SK-N-SH (cell line): ENCODE measurements around the gene DAGLB. TPM values are rescaled to one million over a fixed set of nuclear protein-coding genes. Genes with fewer than 3 reads are reported as not detected.

Source experiments
- CTCF ChIA-PET: fragments of 300-600, 350-600 bp; formaldehyde crosslinking; extraction: SDS; loops from one replicate; lab custom pipeline; 2021; lab: Yijun Ruan, JAX
- POLR2A ChIA-PET: fragments of 350-600 bp; sonication (Branson Sonifier 250); formaldehyde crosslinking; extraction: SDS; loops from one replicate; lab custom pipeline; 2020; ENCODE audit warnings: antibody characterized with exemption, inconsistent platforms; lab: Yijun Ruan, JAX
- DNase-seq: peaks from one replicate; pipeline ENCODE4 v3.0.0; 2012
- H2AFZ ChIP-seq: fragments of 200-600 bp; sonication (generic); 2 replicates; pipeline ENCODE4 v1.8.1; 2016; ENCODE audit warnings: antibody characterized with exemption, mild to moderate bottlenecking, low read depth
- H3F3A ChIP-seq: fragments of 200-600 bp; sonication (generic); replicated peaks from 2 replicates; pipeline ENCODE3; 2016; ENCODE audit warnings: antibody characterized with exemption, mild to moderate bottlenecking; ENCODE audit not compliant: insufficient read depth
- H3K27ac ChIP-seq, 2 experiments: fragments of 200-500 bp in 1 of 2; fragments of 200-600 bp in 1 of 2; sonication (Bioruptor generic) in 1 of 2; sonication (generic), shearing (Covaris generic) in 1 of 2; 2 replicates each; pipeline versions ENCODE4 v1.5.1 to v1.6.1; 2014 to 2016; ENCODE audit warnings: low read depth in 2 of 2, inconsistent platforms in 1 of 2, low read length in 1 of 2, mild to moderate bottlenecking in 1 of 2, mixed read lengths in 1 of 2
- H3K27me3 ChIP-seq: fragments of 200-600 bp; sonication (generic), shearing (Covaris generic); 2 replicates; pipeline ENCODE4 v1.6.1; 2016; ENCODE audit warnings: mixed run types; ENCODE audit not compliant: insufficient read depth
- H3K36me3 ChIP-seq, 2 experiments: fragments of 200-500 bp in 1 of 2; fragments of 200-600 bp in 1 of 2; sonication (Bioruptor generic) in 1 of 2; sonication (generic) in 1 of 2; replicated peaks in 1 of 2; 2 replicates each; pipeline versions ENCODE3 to v1.5.1; 2014 to 2016; ENCODE audit warnings: low read length in 1 of 2, mild to moderate bottlenecking in 1 of 2; ENCODE audit not compliant: insufficient read depth in 2 of 2, control insufficient read depth in 1 of 2
- H3K4me1 ChIP-seq, 2 experiments: fragments of 200-500 bp in 1 of 2; fragments of 200-600 bp in 1 of 2; sonication (Bioruptor generic) in 1 of 2; sonication (generic), shearing (Covaris generic) in 1 of 2; 2 replicates each; pipeline versions ENCODE4 v1.5.1 to v1.6.1; 2014 to 2016; ENCODE audit warnings: low read depth in 1 of 2, low read length in 1 of 2, mixed run types in 1 of 2; ENCODE audit not compliant: insufficient read depth in 2 of 2, control insufficient read depth in 1 of 2
- H3K4me2 ChIP-seq: fragments of 200-600 bp; sonication (generic), shearing (Covaris generic); 2 replicates; pipeline ENCODE4 v1.6.1; 2017; ENCODE audit warnings: mixed run types
- H3K4me3 ChIP-seq, 2 experiments: fragments of 200-500 bp in 1 of 2; fragments of 200-600 bp in 1 of 2; sonication (Bioruptor generic) in 1 of 2; sonication (generic), shearing (Covaris generic) in 1 of 2; 2 replicates each; pipeline versions ENCODE4 v1.5.1 to v1.8.1; 2014 to 2016; ENCODE audit warnings: low read depth in 2 of 2, inconsistent platforms in 1 of 2, low read length in 1 of 2, mild to moderate bottlenecking in 1 of 2, mixed read lengths in 1 of 2, moderate library complexity in 1 of 2
- H3K79me2 ChIP-seq: fragments of 200-600 bp; sonication (generic); 2 replicates; pipeline ENCODE4 v1.8.1; 2017; ENCODE audit warnings: mild to moderate bottlenecking; ENCODE audit not compliant: insufficient read depth
- H3K9ac ChIP-seq: fragments of 200-600 bp; sonication (generic); 2 replicates; pipeline ENCODE4 v1.6.1; 2017; ENCODE audit warnings: mixed run types
- H3K9me2 ChIP-seq: fragments of 200-600 bp; sonication (generic); 2 replicates; pipeline ENCODE4 v1.6.1; 2017; ENCODE audit warnings: mixed run types
- H3K9me3 ChIP-seq: fragments of 200-600 bp; sonication (generic); 2 replicates; pipeline ENCODE4 v1.6.1; 2017; ENCODE audit warnings: mixed run types, mild to moderate bottlenecking, moderate library complexity
- H4K20me1 ChIP-seq: fragments of 200-600 bp; sonication (generic); 2 replicates; pipeline ENCODE4 v1.6.1; 2017; ENCODE audit warnings: mild to moderate bottlenecking, mixed run types; ENCODE audit not compliant: insufficient read depth
- CHD2 ChIP-seq: fragments of 150-350 bp; IDR thresholded peaks from 2 replicates; pipeline ENCODE4 v1.6.1; 2018; ENCODE audit warnings: low read length; ENCODE audit not compliant: partially characterized antibody
- EZH2phosphoT487 ChIP-seq: fragments of 200-600 bp; sonication (generic); IDR thresholded peaks from 2 replicates; pipeline ENCODE4 v1.6.1; 2017; ENCODE audit warnings: low read depth, mixed run types, mild to moderate bottlenecking, antibody characterized with exemption, moderate library complexity, borderline replicate concordance
- FOXM1 ChIP-seq: IDR thresholded peaks from 2 replicates; pipeline ENCODE4 v1.4.0; 2012; ENCODE audit warnings: low read depth, mild to moderate bottlenecking
- GABPA ChIP-seq: IDR thresholded peaks from 2 replicates; pipeline ENCODE4 v1.4.0; 2012; ENCODE audit warnings: low read depth, mild to moderate bottlenecking
- IRF3 ChIP-seq: fragments of 150-350 bp; IDR thresholded peaks from 2 replicates; pipeline ENCODE4 v1.6.1; 2016; ENCODE audit warnings: mild to moderate bottlenecking, low read depth, low read length
- MEF2A ChIP-seq: IDR thresholded peaks from 2 replicates; pipeline ENCODE4 v1.4.0; 2012; ENCODE audit warnings: low read depth, borderline replicate concordance
- NFIC ChIP-seq: IDR thresholded peaks from 2 replicates; pipeline ENCODE4 v1.4.0; 2012; ENCODE audit warnings: borderline replicate concordance
- PBX3 ChIP-seq: IDR thresholded peaks from 2 replicates; pipeline ENCODE4; 2012
- POLR2AphosphoS5 ChIP-seq: IDR thresholded peaks from 2 replicates; pipeline ENCODE4 v1.6.1; 2012; ENCODE audit warnings: low read depth, low read length
- RAD21 ChIP-seq: IDR thresholded peaks from 2 replicates; pipeline ENCODE4 v1.6.1; 2012; ENCODE audit warnings: mild to moderate bottlenecking, low read length
- REST ChIP-seq: IDR thresholded peaks from 2 replicates; pipeline ENCODE4 v1.6.1; 2012; ENCODE audit warnings: mild to moderate bottlenecking, low read depth, low read length, moderate library complexity
- RFX5 ChIP-seq: IDR thresholded peaks from 2 replicates; pipeline ENCODE4 v1.6.1; 2012; ENCODE audit warnings: mild to moderate bottlenecking, improper control_type of control experiment, low read length
- SIN3A ChIP-seq: IDR thresholded peaks from 2 replicates; pipeline ENCODE4 v1.6.1; 2012; ENCODE audit warnings: low read depth, mild to moderate bottlenecking, low read length, moderate library complexity, borderline replicate concordance
- SMC3 ChIP-seq: IDR thresholded peaks from 2 replicates; pipeline ENCODE4 v1.6.1; 2012; ENCODE audit warnings: low read depth, low read length, improper control_type of control experiment
- WGBS: methylation state at CpG from one replicate; pipeline ENCODE4 v1.1.6; 2017; ENCODE audit warnings: low lambda C conversion rate; 5-methylcytosine and 5-hydroxymethylcytosine counted together
- polyA plus RNA-seq, 3 experiments: library from polyadenylated mRNA; depleted of rRNA; stranded (reverse); fragments of >200 nt; gene quantifications; 2 replicates each; pipeline ENCODE4 v1.2.3, GENCODE V29; 2012

The DAGLB gene
- polyA plus RNA-seq, 1 of the 3 experiments (the other 2 are of a cell fraction) = 24.1 TPM

GRCh38 chr7:6380310-6381095 lies 67.3 kb downstream of the DAGLB start:
- Histone ChIP-seq H3K36me3 (peaks cover 0 to 29% of the 10 kb centered on the region in 2 experiments), H3K4me2 (no peak overlapping the region)

GRCh38 chr7:6379886-6380285 lies 67.9 kb downstream of the DAGLB start:
- Histone ChIP-seq H3K27me3 (no peaks in the 10 kb centered on the region), H3K4me1 (peaks cover 2 to 21% of the 10 kb centered on the region in 2 experiments; a peak in 3 of 4 replicates), H2AFZ (no peak overlapping the region), H3K36me3 (peaks cover 0 to 29% of the 10 kb centered on the region in 2 experiments), H3K4me2 (no peak overlapping the region), H3K79me2 (peaks cover 100% of the 10 kb centered on the region), H3K9ac (no peak overlapping the region), H3K9me2 (no peaks in the 10 kb centered on the region), H3K4me3 (no peak overlapping the region), H4K20me1 (peaks cover 100% of the 10 kb centered on the region), H3K27ac (peak overlapping the region in 1 of 2 experiments; percentile 10; a peak in 1 of 4 replicates), H3K9me3 (no peaks in the 10 kb centered on the region), H3F3A (peaks cover 43% of the 10 kb centered on the region)
- 87% methylated on average over 7 of the region's 7 CpGs for WGBS
- CTCF ChIA-PET = no interaction called here
- DNase-seq = no peak
- POLR2A ChIA-PET = no interaction called here
- TF ChIP-seq NFIC (no peak), POLR2AphosphoS5 (no peak), PBX3 (no peak), EZH2phosphoT487 (no peak), CHD2 (no peak), RAD21 (no peak), RFX5 (no peak), REST (no peak), IRF3 (no peak), GABPA (no peak), MEF2A (no peak)

More at GRCh38 chr7:6380310-6381095, 67.3 kb downstream of the DAGLB start:
- WGBS = 91% methylated on average over 3 of the region's 3 CpGs
- H3F3A ChIP-seq = peaks cover 49% of the 10 kb centered on the region
- peaks cover 100% of the 10 kb centered on the region for H4K20me1 ChIP-seq
- no peak overlapping the region for H2AFZ ChIP-seq
- peaks cover 99% of the 10 kb centered on the region for H3K79me2 ChIP-seq
- no peak for DNase-seq
- no peak overlapping the region for H3K4me3 ChIP-seq
- H3K27me3 ChIP-seq = no peaks in the 10 kb centered on the region
- ChIA-PET POLR2A (interaction anchor here (0.7 kb wide), 1 partner anchor 31 kb away, joined by 3 read pairs; no protein-coding TSS in a partner anchor), CTCF (interaction anchor here (1.3 to 1.5 kb wide), 3 partner anchors 21 to 54 kb away, joined by 3 to 4 read pairs (median 3); no protein-coding TSS in a partner anchor)
- H3K4me1 ChIP-seq = peaks cover 2 to 26% of the 10 kb centered on the region in 2 experiments
- no peaks in the 10 kb centered on the region for H3K9me3 ChIP-seq
- no peaks in the 10 kb centered on the region for H3K9me2 ChIP-seq
- peak overlapping the region in 1 of 2 experiments; percentile 10; a peak in 1 of 4 replicates for H3K27ac ChIP-seq
- H3K9ac ChIP-seq = no peak overlapping the region
- TF ChIP-seq SIN3A = no peak
- no peak for TF ChIP-seq FOXM1
- TF ChIP-seq SMC3 = no peak
- TF ChIP-seq IRF3 = no peak
